OCI-LY7 (cell line): ENCODE data around the gene CDR2L. TPM values are rescaled to one million over a fixed set of nuclear protein-coding genes. Genes with fewer than 3 reads are reported as not detected.

Experiments used
- BruUV-seq: library from RNA; stranded (reverse); fragments of 400-500 nt; replicated peaks from 2 replicates; lab custom pipeline; 2021; lab: Mats Ljungman, UMichigan
- CTCF ChIA-PET: fragments of 300-600 bp; sonication (Branson Sonifier 250); formaldehyde crosslinking; loops from one replicate; lab custom pipeline; 2022; ENCODE audit warnings: antibody characterized with exemption; ENCODE audit not compliant: unreplicated experiment; lab: Charles Lee
- POLR2A ChIA-PET: fragments of 300-600 bp; sonication (Branson Sonifier 250); formaldehyde crosslinking; loops from one replicate; lab custom pipeline; 2022; ENCODE audit warnings: antibody characterized with exemption; lab: Charles Lee
- DNase-seq: peaks from one replicate; pipeline ENCODE4 v3.0.0-alpha.2; 2015; ENCODE audit warnings: low spot score
- H2AFZ ChIP-seq: fragments of 200-600 bp; sonication (generic), shearing (Covaris generic); 2 replicates; pipeline ENCODE4 v1.6.1; 2014; ENCODE audit warnings: mild to moderate bottlenecking, antibody characterized with exemption, low read length, moderate library complexity
- H3K27ac ChIP-seq: fragments of 200-600 bp; sonication (generic); 2 replicates; pipeline ENCODE4 v1.5.1; 2014; ENCODE audit warnings: mixed run types, low read depth, mild to moderate bottlenecking, moderate library complexity, low read length, inconsistent platforms; ENCODE audit not compliant: poor library complexity, severe bottlenecking
- H3K36me3 ChIP-seq: fragments of 200-600 bp; sonication (generic); 2 replicates; pipeline ENCODE4 v1.6.1; 2014; ENCODE audit warnings: mild to moderate bottlenecking, antibody characterized with exemption, low read length, moderate library complexity, mixed read lengths; ENCODE audit not compliant: insufficient read depth
- H3K4me1 ChIP-seq: fragments of 200-600 bp; sonication (generic); 2 replicates; pipeline ENCODE4 v1.5.1; 2014; ENCODE audit warnings: mild to moderate bottlenecking, low read length; ENCODE audit not compliant: insufficient read depth, poor library complexity, severe bottlenecking
- H3K4me2 ChIP-seq: fragments of 200-600 bp; sonication (generic); 2 replicates; pipeline ENCODE4 v1.6.1; 2014; ENCODE audit warnings: mild to moderate bottlenecking, low read length
- H3K4me3 ChIP-seq: fragments of 200-600 bp; sonication (generic); 2 replicates; pipeline ENCODE4 v1.5.1; 2014; ENCODE audit warnings: mild to moderate bottlenecking, low read depth, low read length; ENCODE audit not compliant: poor library complexity, severe bottlenecking
- H3K79me2 ChIP-seq: fragments of 200-600 bp; sonication (generic); 2 replicates; pipeline ENCODE4 v1.6.1; 2016; ENCODE audit warnings: low read depth, mild to moderate bottlenecking, low read length, moderate library complexity, mixed read lengths; ENCODE audit not compliant: insufficient read depth
- H3K9me2 ChIP-seq: fragments of 200-600 bp; sonication (generic); 2 replicates; pipeline ENCODE4 v1.6.1; 2016; ENCODE audit warnings: mild to moderate bottlenecking, low read length, mixed read lengths; ENCODE audit not compliant: insufficient read depth
- H3K9me3 ChIP-seq: fragments of 200-600 bp; sonication (generic); 2 replicates; pipeline ENCODE4 v1.6.1; 2014; ENCODE audit warnings: mild to moderate bottlenecking, mixed run types, low read length, mixed read lengths
- H4K20me1 ChIP-seq: fragments of 200-600 bp; sonication (generic); 2 replicates; pipeline ENCODE4 v1.6.1; 2014; ENCODE audit warnings: mild to moderate bottlenecking, antibody characterized with exemption, low read length, moderate library complexity, mixed read lengths; ENCODE audit not compliant: insufficient read depth
- EZH2phosphoT487 ChIP-seq: fragments of 200-600 bp; sonication (generic); IDR thresholded peaks from 2 replicates; pipeline ENCODE4 v1.6.1; 2018; ENCODE audit warnings: low read depth, borderline replicate concordance, mild to moderate bottlenecking, mixed run types, antibody characterized with exemption, low read length, moderate library complexity, mixed read lengths
- intact Hi-C: fragments of 100-400 bp; cut with micrococcal nuclease; formaldehyde crosslinking; loops from one replicate; pipeline ENCODE4 v1.10.0; 2022; ENCODE audit not compliant: unreplicated experiment
- total RNA-seq, 2 experiments: library from RNA; depleted of rRNA in 1 of 2; stranded (reverse); fragments of >200 nt in 1 of 2; shearing (Covaris generic) in 1 of 2; gene quantifications; 2 replicates each; pipeline ENCODE4 v1.2.3, GENCODE V29; 2014 to 2022
- TF ChIP-seq, protein P1 (sequence below): fragments of 200-600 bp; sonication (generic); conservative IDR thresholded peaks from 2 replicates; pipeline ENCODE4 v1.5.1; 2014; ENCODE audit warnings: mild to moderate bottlenecking, antibody characterized with exemption, low read length, moderate library complexity, mixed read lengths

CDR2L gene
- total RNA-seq, 2 experiments from 2014 or later: 0.49 to 0.79 TPM

GRCh38 chr17:75030161-75030560, 42.7 kb downstream of the CDR2L start:
- TF ChIP-seq EZH2phosphoT487: no peak
- TF ChIP-seq, protein P1, sequence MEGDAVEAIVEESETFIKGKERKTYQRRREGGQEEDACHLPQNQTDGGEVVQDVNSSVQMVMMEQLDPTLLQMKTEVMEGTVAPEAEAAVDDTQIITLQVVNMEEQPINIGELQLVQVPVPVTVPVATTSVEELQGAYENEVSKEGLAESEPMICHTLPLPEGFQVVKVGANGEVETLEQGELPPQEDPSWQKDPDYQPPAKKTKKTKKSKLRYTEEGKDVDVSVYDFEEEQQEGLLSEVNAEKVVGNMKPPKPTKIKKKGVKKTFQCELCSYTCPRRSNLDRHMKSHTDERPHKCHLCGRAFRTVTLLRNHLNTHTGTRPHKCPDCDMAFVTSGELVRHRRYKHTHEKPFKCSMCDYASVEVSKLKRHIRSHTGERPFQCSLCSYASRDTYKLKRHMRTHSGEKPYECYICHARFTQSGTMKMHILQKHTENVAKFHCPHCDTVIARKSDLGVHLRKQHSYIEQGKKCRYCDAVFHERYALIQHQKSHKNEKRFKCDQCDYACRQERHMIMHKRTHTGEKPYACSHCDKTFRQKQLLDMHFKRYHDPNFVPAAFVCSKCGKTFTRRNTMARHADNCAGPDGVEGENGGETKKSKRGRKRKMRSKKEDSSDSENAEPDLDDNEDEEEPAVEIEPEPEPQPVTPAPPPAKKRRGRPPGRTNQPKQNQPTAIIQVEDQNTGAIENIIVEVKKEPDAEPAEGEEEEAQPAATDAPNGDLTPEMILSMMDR: no peak
- H3K9me2 ChIP-seq: no peaks in the 10 kb centered on the region
- no peak for DNase-seq
- no peak overlapping the region for H3K27ac ChIP-seq
- H4K20me1 ChIP-seq: no peaks in the 10 kb centered on the region
- H3K4me3 ChIP-seq: no peak overlapping the region
- POLR2A ChIA-PET: no interaction called here
- BruUV-seq: no TSS peak
- CTCF ChIA-PET: no interaction called here
- intact Hi-C loops: no loop called here
- H2AFZ ChIP-seq: no peak overlapping the region
- no peaks in the 10 kb centered on the region for H3K79me2 ChIP-seq
- H3K4me1 ChIP-seq: peaks cover 13% of the 10 kb centered on the region
- peaks cover 5% of the 10 kb centered on the region for H3K36me3 ChIP-seq
- H3K4me2 ChIP-seq: no peak overlapping the region
- H3K9me3 ChIP-seq: peaks cover 16% of the 10 kb centered on the region; the same call in 1 of the 2 replicates

- Histone ChIP-seq H3K36me3 (no peaks in the 10 kb centered on the region), H3K4me2 (no peak overlapping the region; the same call in 1 of the 2 replicates), H2AFZ (no peak overlapping the region), H3K4me1 (peaks cover 13% of the 10 kb centered on the region), H3K4me3 (no peak overlapping the region), H4K20me1 (no peaks in the 10 kb centered on the region), H3K27ac (no peak overlapping the region), H3K9me3 (0 out of 2 replicates have a peak, but pooled peaks cover 6% of the 10 kb centered on the region), H3K9me2 (no peaks in the 10 kb centered on the region), H3K79me2 (no peaks in the 10 kb centered on the region)
- POLR2A ChIA-PET: interaction anchor here (0.9 to 1.9 kb wide), 3 partner anchors 9 to 19 kb away, joined by 3 to 8 read pairs (median 6); partner anchors contain the start of gene MRPL58
- DNase-seq: no peak
- intact Hi-C loops: no loop called here
- BruUV-seq: no TSS peak
- TF ChIP-seq, protein P1: no peak
- no peak for TF ChIP-seq EZH2phosphoT487
- CTCF ChIA-PET: no interaction called here
Observed at GRCh38 chr17:75031972-75032719, 44.7 kb downstream of the CDR2L start.
